Limb (tissue), 2 donors: ENCODE data around the gene VN1R2.
"Not testable (repeated sequence)": the region's sequence is repeated elsewhere in the genome, so short reads cannot be mapped to it uniquely, and the experiment has no call there.

Source experiments
- DNase-seq, 2 donors: peaks; one replicate each; pipeline ENCODE4 v3.0.0-alpha.2; 2016; ENCODE audit errors: extremely low spot score in 2 of 2

Gene VN1R2

GRCh38 chr19:53257715-53258342 lies at the start of gene VN1R2:
VN1R2 (plus strand) TSS chr19:53258292; CDS start chr19:53258376, 84 bp downstream.
- DNase-seq = not testable (repeated sequence)

- not testable (repeated sequence) for DNase-seq
Measured at GRCh38 chr19:53211554-53211953, 46.5 kb upstream of the VN1R2 start.

GRCh38 chr19:53212703-53213320 lies 45.3 kb upstream of the VN1R2 start:
- DNase-seq = no peak

- not testable (repeated sequence) for DNase-seq
Measured at GRCh38 chr19:53222716-53223115, 35.4 kb upstream of the VN1R2 start.

- no peak for DNase-seq
Measured at GRCh38 chr19:53224606-53225005, 33.5 kb upstream of the VN1R2 start.

GRCh38 chr19:53237114-53237777 lies 20.8 kb upstream of the VN1R2 start:
- DNase-seq = no peak

GRCh38 chr19:53246498-53246897 lies 11.6 kb upstream of the VN1R2 start:
- DNase-seq = no peak

- DNase-seq = peak; percentile 89 to 93
Measured at GRCh38 chr19:53254411-53255341, 3.4 kb upstream of the VN1R2 start, which contains the start of gene ZNF677. ZNF677 (minus strand) TSS chr19:53254873; CDS start chr19:53251550, 3,323 bp downstream.

- DNase-seq = not testable (repeated sequence)
Measured at GRCh38 chr19:53267623-53268022, 9.5 kb downstream of the VN1R2 start, which contains the start of gene VN1R4. VN1R4 (minus strand) TSS chr19:53267723; CDS start chr19:53267665, 58 bp downstream.

- not testable (repeated sequence) for DNase-seq
Measured at GRCh38 chr19:53269861-53270260, 11.8 kb downstream of the VN1R2 start.

GRCh38 chr19:53272044-53272443 lies 14.0 kb downstream of the VN1R2 start:
- no peak for DNase-seq

- no peak for DNase-seq
Measured at GRCh38 chr19:53275480-53275879, 17.4 kb downstream of the VN1R2 start.

GRCh38 chr19:53281947-53282346 lies 23.9 kb downstream of the VN1R2 start:
- not testable (repeated sequence) for DNase-seq

GRCh38 chr19:53285087-53285486 lies 27.0 kb downstream of the VN1R2 start:
- no peak for DNase-seq

GRCh38 chr19:53290758-53291549 lies 32.9 kb downstream of the VN1R2 start:
- DNase-seq = no peak

GRCh38 chr19:53294786-53295441 lies 36.8 kb downstream of the VN1R2 start:
- DNase-seq = no peak

GRCh38 chr19:53301341-53301740 lies 43.2 kb downstream of the VN1R2 start:
- DNase-seq = not testable (repeated sequence)

GRCh38 chr19:53308339-53308811 lies 50.3 kb downstream of the VN1R2 start:
- peak; percentile 17 to 65 for DNase-seq
